PC-9 (cell line): Measurements from ENCODE around the gene TNFRSF12A. TPM values are rescaled to one million over a fixed set of nuclear protein-coding genes. Genes with fewer than 3 reads are reported as not detected.
A peak's percentile ranks its signal among the peaks of the same experiment; 100 is the strongest.

ENCODE experiments used
- BruUV-seq: library from RNA; stranded (reverse); fragments of 400-500 nt; replicated peaks from 2 replicates; lab custom pipeline; 2021; lab: Mats Ljungman, UMichigan
- CTCF ChIA-PET: fragments of 300-600 bp; sonication (Branson Sonifier 250); formaldehyde crosslinking; loops from one replicate; lab custom pipeline; 2022; ENCODE audit warnings: antibody characterized with exemption; lab: Charles Lee
- POLR2A ChIA-PET: fragments of 300-600 bp; sonication (Branson Sonifier 250); formaldehyde crosslinking; loops from one replicate; lab custom pipeline; 2022; ENCODE audit warnings: antibody characterized with exemption; ENCODE audit not compliant: unreplicated experiment; lab: Charles Lee
- DNase-seq, 2 experiments: peaks; one replicate each; pipeline versions ENCODE4 v3.0.0 to v3.0.0-alpha.2; 2015 to 2022; ENCODE audit warnings: mixed read lengths in 1 of 2
- H2AFZ ChIP-seq: fragments of 200-600 bp; sonication (generic); 2 replicates; pipeline ENCODE4 v1.8.1; 2017; ENCODE audit warnings: antibody characterized with exemption
- H3F3A ChIP-seq: fragments of 200-600 bp; sonication (generic); 2 replicates; pipeline ENCODE4 v1.8.1; 2017; ENCODE audit warnings: antibody characterized with exemption, mild to moderate bottlenecking, low read depth; ENCODE audit not compliant: insufficient read depth
- H3K27ac ChIP-seq: fragments of 200-600 bp; sonication (generic); 2 replicates; pipeline ENCODE4 v1.6.1; 2016; ENCODE audit warnings: mixed run types
- H3K27me3 ChIP-seq: fragments of 200-600 bp; sonication (generic); 2 replicates; pipeline ENCODE4 v1.6.1; 2016; ENCODE audit warnings: low read depth, mixed run types; ENCODE audit not compliant: insufficient read depth
- H3K36me3 ChIP-seq: fragments of 200-600 bp; sonication (generic); 2 replicates; pipeline ENCODE4 v1.6.1; 2016; ENCODE audit warnings: low read depth, mixed run types
- H3K4me1 ChIP-seq: fragments of 200-600 bp; sonication (generic); replicated peaks from 2 replicates; pipeline ENCODE4 v1.6.1; 2016; ENCODE audit warnings: mixed run types; ENCODE audit not compliant: insufficient read depth
- H3K4me2 ChIP-seq: fragments of 200-600 bp; sonication (generic); 2 replicates; pipeline ENCODE4 v1.6.1; 2017; ENCODE audit warnings: mixed run types
- H3K4me3 ChIP-seq: fragments of 200-600 bp; sonication (generic); 2 replicates; pipeline ENCODE4 v1.6.1; 2016; ENCODE audit warnings: mixed run types
- H3K79me2 ChIP-seq: fragments of 200-600 bp; sonication (generic); 2 replicates; pipeline ENCODE4 v1.6.1; 2017; ENCODE audit warnings: low read depth, mixed run types
- H3K9me2 ChIP-seq: fragments of 200-600 bp; sonication (generic); 2 replicates; pipeline ENCODE4 v1.8.1; 2017; ENCODE audit warnings: mild to moderate bottlenecking; ENCODE audit not compliant: insufficient read depth
- H3K9me3 ChIP-seq: fragments of 200-600 bp; sonication (generic); 2 replicates; pipeline ENCODE4 v1.8.1; 2016; ENCODE audit warnings: low read depth; ENCODE audit not compliant: insufficient read depth
- H4K20me1 ChIP-seq: fragments of 200-600 bp; sonication (generic); 2 replicates; pipeline ENCODE4 v1.8.1; 2017; ENCODE audit not compliant: insufficient read depth
- CTCF ChIP-seq: fragments of 200-600 bp; sonication (generic); conservative IDR thresholded peaks from 2 replicates; pipeline ENCODE4 v1.6.1; 2017; ENCODE audit warnings: mixed run types, antibody characterized with exemption, mild to moderate bottlenecking, moderate library complexity
- EZH2 ChIP-seq: fragments of 200-600 bp; sonication (generic); IDR thresholded peaks from 2 replicates; pipeline ENCODE4 v1.8.0; 2017; ENCODE audit warnings: antibody characterized with exemption, low read depth
- intact Hi-C: fragments of 100-400 bp; cut with micrococcal nuclease; formaldehyde crosslinking; loops from one replicate; pipeline ENCODE4 v1.10.0; 2022; ENCODE audit not compliant: unreplicated experiment
- total RNA-seq: library from RNA; stranded (reverse); gene quantifications from 2 replicates; pipeline ENCODE4 v1.2.3, GENCODE V29; 2021

The TNFRSF12A gene
- total RNA-seq, 1 experiment from 2014 or later = 226 TPM

- Histone ChIP-seq H3K9me3 (no peaks in the 10 kb centered on the region), H3F3A (peaks cover 21% of the 10 kb centered on the region; the same call in 1 of the 2 replicates), H3K79me2 (peaks cover 10% of the 10 kb centered on the region), H3K27me3 (no peaks in the 10 kb centered on the region), H2AFZ (peak overlapping the region; percentile 80), H3K4me2 (peak overlapping the region; percentile 86), H3K36me3 (no peaks in the 10 kb centered on the region), H3K4me1 (peaks cover 22% of the 10 kb centered on the region), H3K27ac (no peak overlapping the region), H4K20me1 (no peaks in the 10 kb centered on the region; the same call in 1 of the 2 replicates), H3K4me3 (peak overlapping the region; percentile 80), H3K9me2 (no peaks in the 10 kb centered on the region)
- CTCF ChIA-PET = no interaction called here
- intact Hi-C loops = loop anchor here (2.0 kb wide), 1 partner anchor 43 kb away; the partner anchor contains the start of gene HCFC1R1
- peak in 1 of 2 experiments; percentile 62 for DNase-seq
- POLR2A ChIA-PET = no interaction called here
- BruUV-seq = TSS peak; percentile 30
- TF ChIP-seq CTCF (no peak), EZH2 (no peak)
Measured at GRCh38 chr16:2979669-2980226, 40.4 kb upstream of the TNFRSF12A start.

- ChIA-PET CTCF (interaction anchor here (0.6 kb wide), 1 partner anchor 44 kb away, joined by 9 read pairs; no protein-coding TSS in a partner anchor), POLR2A (interaction anchor here (0.6 to 1.0 kb wide), 3 partner anchors 8 to 101 kb away, joined by 3 to 7 read pairs (median 5); no protein-coding TSS in a partner anchor)
- TSS peak; percentile 75 for BruUV-seq
- Histone ChIP-seq H3F3A (peaks cover 28% of the 10 kb centered on the region; the same call in 1 of the 2 replicates), H4K20me1 (no peaks in the 10 kb centered on the region; the same call in 1 of the 2 replicates), H3K9me3 (no peaks in the 10 kb centered on the region), H3K4me2 (peak within 1 kb of the TSS; percentile 86), H3K27ac (peak within 1 kb of the TSS; percentile 36; the same call in 1 of the 2 replicates), H3K4me3 (peak within 1 kb of the TSS; percentile 80), H3K4me1 (peaks cover 22% of the 10 kb centered on the region), H3K27me3 (no peaks in the 10 kb centered on the region), H2AFZ (peak within 1 kb of the TSS; percentile 98), H3K79me2 (peaks cover 10% of the 10 kb centered on the region), H3K9me2 (no peaks in the 10 kb centered on the region), H3K36me3 (no peaks in the 10 kb centered on the region)
- intact Hi-C loops = loop anchor here (2.0 kb wide), 1 partner anchor 42 kb away; the partner anchor contains the start of gene HCFC1R1
- no peak for TF ChIP-seq EZH2
- no peak for TF ChIP-seq CTCF
- peak; percentile 63 to 98 for DNase-seq
Measured at GRCh38 chr16:2980227-2981176, 39.7 kb upstream of the TNFRSF12A start, which contains the start of gene PKMYT1. PKMYT1 (minus strand) TSS chr16:2980446; CDS start chr16:2979657, 789 bp downstream.
